ENCODE results near the gene NUDT2.
"Not testable (repeated sequence)": the region's sequence is repeated elsewhere in the genome, so short reads cannot be mapped to it uniquely, and the experiment has no call there.

NUDT2 gene

GRCh38 chr9:34334916-34335315 is 5.5 kb downstream of the NUDT2 start:
- no peak for DNase-seq (ENCODE audit: low read depth in 4 of 4, low spot score in 1 of 4)

GRCh38 chr9:34335376-34335775 is 6.0 kb downstream of the NUDT2 start:
- DNase-seq (ENCODE audit: low read depth in 4 of 4, low spot score in 1 of 4): no peak

GRCh38 chr9:34337403-34337802 is 8.0 kb downstream of the NUDT2 start:
- no peak for DNase-seq (ENCODE audit: low read depth in 4 of 4, low spot score in 1 of 4)

GRCh38 chr9:34338079-34338478 is 8.7 kb downstream of the NUDT2 start:
- DNase-seq (ENCODE audit: low read depth in 4 of 4, low spot score in 1 of 4): not testable (repeated sequence)

GRCh38 chr9:34338665-34339385 is 9.5 kb downstream of the NUDT2 start:
- DNase-seq (ENCODE audit: low read depth in 4 of 4, low spot score in 1 of 4): no peak

GRCh38 chr9:34341659-34342295 is 12.4 kb downstream of the NUDT2 start:
- no peak for DNase-seq (ENCODE audit: low read depth in 4 of 4, low spot score in 1 of 4)

- DNase-seq (ENCODE audit: low read depth in 4 of 4, low spot score in 1 of 4): no peak
Measured at GRCh38 chr9:34343090-34343489, 13.7 kb downstream of the NUDT2 start.

GRCh38 chr9:34343605-34344004 is 14.2 kb downstream of the NUDT2 start:
- DNase-seq (ENCODE audit: low read depth in 4 of 4, low spot score in 1 of 4): no peak

- DNase-seq (ENCODE audit: low read depth in 4 of 4, low spot score in 1 of 4): no peak
Measured at GRCh38 chr9:34346873-34347799, 17.8 kb downstream of the NUDT2 start.

GRCh38 chr9:34347800-34348158 is 18.4 kb downstream of the NUDT2 start:
- DNase-seq (ENCODE audit: low read depth in 4 of 4, low spot score in 1 of 4): no peak

- DNase-seq (ENCODE audit: low read depth in 4 of 4, low spot score in 1 of 4): no peak
Measured at GRCh38 chr9:34349324-34349723, 20.0 kb downstream of the NUDT2 start.

- DNase-seq (ENCODE audit: low read depth in 4 of 4, low spot score in 1 of 4): not testable (repeated sequence)
Measured at GRCh38 chr9:34352122-34352652, 22.8 kb downstream of the NUDT2 start.

GRCh38 chr9:34352957-34353356 is 23.6 kb downstream of the NUDT2 start:
- not testable (repeated sequence) for DNase-seq (ENCODE audit: low read depth in 4 of 4, low spot score in 1 of 4)

- DNase-seq (ENCODE audit: low read depth in 4 of 4, low spot score in 1 of 4): no peak
Measured at GRCh38 chr9:34362614-34363214, 33.3 kb downstream of the NUDT2 start.

- DNase-seq (ENCODE audit: low read depth in 4 of 4, low spot score in 1 of 4): no peak
Measured at GRCh38 chr9:34363619-34364351, 34.4 kb downstream of the NUDT2 start.

GRCh38 chr9:34365282-34365681 is 35.9 kb downstream of the NUDT2 start:
- DNase-seq (ENCODE audit: low read depth in 4 of 4, low spot score in 1 of 4): no peak

- no peak for DNase-seq (ENCODE audit: low read depth in 4 of 4, low spot score in 1 of 4)
Measured at GRCh38 chr9:34366365-34366764, 37.0 kb downstream of the NUDT2 start.

GRCh38 chr9:34367751-34368410 is 38.5 kb downstream of the NUDT2 start:
- DNase-seq (ENCODE audit: low read depth in 4 of 4, low spot score in 1 of 4): not testable (repeated sequence)

GRCh38 chr9:34368796-34369195 is 39.4 kb downstream of the NUDT2 start:
- DNase-seq (ENCODE audit: low read depth in 4 of 4, low spot score in 1 of 4): not testable (repeated sequence)

GRCh38 chr9:34369636-34370035 is 40.3 kb downstream of the NUDT2 start:
- DNase-seq (ENCODE audit: low read depth in 4 of 4, low spot score in 1 of 4): no peak
